AML-193 (cell line): ENCODE results near the gene SPON2.
A peak's percentile ranks its signal among the peaks of the same experiment; 100 is the strongest.
"Not testable (repeated sequence)": the region's sequence is repeated elsewhere in the genome, so short reads cannot be mapped to it uniquely, and the experiment has no call there.

Source experiments
- DNase-seq, 2 experiments: peaks; one replicate each; lab custom pipeline; 2025; lab: John Stamatoyannopoulos, UW

SPON2 gene

GRCh38 chr4:1151541-1151940, 20.8 kb downstream of the SPON2 start:
- no peak for DNase-seq

- DNase-seq, result no peak
Measured at GRCh38 chr4:1150875-1151274, 21.5 kb downstream of the SPON2 start.

GRCh38 chr4:1139860-1140259, 32.5 kb downstream of the SPON2 start:
- DNase-seq, result no peak

- DNase-seq, result peak; percentile 71 to 85
Measured at GRCh38 chr4:1137850-1138249, 34.5 kb downstream of the SPON2 start.

- peak; percentile 66 to 69 for DNase-seq
Measured at GRCh38 chr4:1137063-1137776, 35.2 kb downstream of the SPON2 start.

- peak; percentile 4 to 12 for DNase-seq
Measured at GRCh38 chr4:1136048-1136447, 36.3 kb downstream of the SPON2 start.

- no peak for DNase-seq
Measured at GRCh38 chr4:1133033-1133432, 39.4 kb downstream of the SPON2 start.

- peak; percentile 65 to 72 for DNase-seq
Measured at GRCh38 chr4:1130316-1131186, 41.8 kb downstream of the SPON2 start.

GRCh38 chr4:1126506-1126905, 45.9 kb downstream of the SPON2 start:
- DNase-seq, result no peak

GRCh38 chr4:1125466-1125865, 46.9 kb downstream of the SPON2 start:
- not testable (repeated sequence) for DNase-seq

GRCh38 chr4:1124818-1125217, 47.6 kb downstream of the SPON2 start:
- DNase-seq, result no peak

- no peak for DNase-seq
Measured at GRCh38 chr4:1122505-1122904, 49.9 kb downstream of the SPON2 start.
